ENCODE results near the gene TMEM171. TPM values are rescaled to one million over a fixed set of nuclear protein-coding genes. Genes with fewer than 3 reads are reported as not detected.

TMEM171 gene
- total and polyA plus RNA-seq, 2 donors (not counting 1 experiment from before 2014, with no cell fraction given): not detected

- Histone ChIP-seq H3K36me3 (replicated peaks in 1 of 2; ENCODE audit: control extremely low read depth in 1 of 2, control insufficient read depth in 1 of 2, extremely low read depth in 1 of 2, insufficient read depth in 2 of 2, low read length in 1 of 2) (no peaks in the 10 kb centered on the region), H3K79me2 (ENCODE audit: control insufficient read depth, insufficient read depth, low read length) (no peaks in the 10 kb centered on the region), H3K4me3 (ENCODE audit: control extremely low read depth in 1 of 5, extremely low read depth in 1 of 5, insufficient read depth in 1 of 5, low read depth in 2 of 5, low read length in 4 of 5) (no peak overlapping the region), H3K9ac (ENCODE audit: low read length) (no peak overlapping the region), H3K4me2 (replicated peaks; ENCODE audit: low read depth, low read length, poor library complexity, severe bottlenecking) (no peak overlapping the region), H2AFZ (ENCODE audit: insufficient read depth, low read depth, low read length, poor library complexity, severe bottlenecking) (no peak overlapping the region), H4K20me1 (ENCODE audit: control insufficient read depth, insufficient read depth, low read length, poor library complexity, severe bottlenecking) (no peaks in the 10 kb centered on the region), H3K9me3 (ENCODE audit: control extremely low read depth in 1 of 3, control insufficient read depth in 2 of 3, insufficient read depth in 1 of 3, low read length in 2 of 3) (no peaks in the 10 kb centered on the region), H3K4me1 (ENCODE audit: control insufficient read depth in 2 of 2, insufficient read depth in 2 of 2, low read length in 2 of 2) (peaks cover 0 to 3% of the 10 kb centered on the region in 2 donors), H3K27me3 (replicated peaks in 1 of 4; ENCODE audit: control extremely low read depth in 1 of 4, control insufficient read depth in 3 of 4, insufficient read depth in 4 of 4, low read length in 3 of 4) (peaks cover 0 to 28% (median 14%) of the 10 kb centered on the region in 4 experiments), H3K27ac (ENCODE audit: low read length in 2 of 2) (no peak overlapping the region)
- H3K27me3 Mint-ChIP-seq: peaks cover 54% of the 10 kb centered on the region
- H3K9me3 Mint-ChIP-seq (ENCODE audit: insufficient read depth): no peaks in the 10 kb centered on the region
- intact Hi-C loops (cut with micrococcal nuclease): no loop called here
- H3K4me3 Mint-ChIP-seq: no peak overlapping the region
- H3K27ac Mint-ChIP-seq: no peak overlapping the region
- no peak for DNase-seq
- ChIA-PET POLR2A (no interaction called here), CTCF (no interaction called here)
- TF ChIP-seq EZH2 (IDR thresholded peaks at IDR 0.05; ENCODE audit: borderline replicate concordance, insufficient read depth, low read depth, low read length, poor library complexity, severe bottlenecking): no peak
- TF ChIP-seq CTCF (IDR thresholded peaks at IDR 0.05): no peak
- no peak for ATAC-seq (ENCODE audit: low read depth)
- peaks cover 2% of the 10 kb centered on the region for H3K4me1 Mint-ChIP-seq
- WGBS (ENCODE audit: insufficient coverage): 92% methylated on average over 2 of the region's 5 CpGs
These were observed 57.9 kb downstream of the TMEM171 start for GRCh38 chr5:73178265-73178664.

GRCh38 chr5:73179730-73180129, 59.4 kb downstream of the TMEM171 start:
- ChIA-PET POLR2A (no interaction called here), CTCF (no interaction called here)
- H3K4me1 Mint-ChIP-seq: no peaks in the 10 kb centered on the region
- no peak overlapping the region for H3K9ac ChIP-seq (ENCODE audit: low read length)
- H3K79me2 ChIP-seq (ENCODE audit: control insufficient read depth, insufficient read depth, low read length): no peaks in the 10 kb centered on the region
- peaks cover 0 to 7% (median 0%) of the 10 kb centered on the region in 3 donors for H3K9me3 ChIP-seq (ENCODE audit: control extremely low read depth in 1 of 3, control insufficient read depth in 2 of 3, insufficient read depth in 1 of 3, low read length in 2 of 3)
- TF ChIP-seq EZH2 (IDR thresholded peaks at IDR 0.05; ENCODE audit: borderline replicate concordance, insufficient read depth, low read depth, low read length, poor library complexity, severe bottlenecking) (no peak), CTCF (IDR thresholded peaks at IDR 0.05) (no peak)
- H3K27me3 Mint-ChIP-seq: peaks cover 45% of the 10 kb centered on the region
- no peak overlapping the region for H3K4me2 ChIP-seq (replicated peaks; ENCODE audit: low read depth, low read length, poor library complexity, severe bottlenecking)
- ATAC-seq (ENCODE audit: low read depth) (no peak), DNase-seq (no peak)
- no peak overlapping the region for H3K4me3 ChIP-seq (ENCODE audit: control extremely low read depth in 1 of 5, extremely low read depth in 1 of 5, insufficient read depth in 1 of 5, low read depth in 2 of 5, low read length in 4 of 5)
- H3K27ac ChIP-seq (ENCODE audit: low read length in 2 of 2): no peak overlapping the region
- no CpG with 5 or more reads among the region's 3 CpGs for WGBS (ENCODE audit: insufficient coverage)
- no peaks in the 10 kb centered on the region for H3K36me3 ChIP-seq (replicated peaks in 1 of 2; ENCODE audit: control extremely low read depth in 1 of 2, control insufficient read depth in 1 of 2, extremely low read depth in 1 of 2, insufficient read depth in 2 of 2, low read length in 1 of 2)
- H2AFZ ChIP-seq (ENCODE audit: insufficient read depth, low read depth, low read length, poor library complexity, severe bottlenecking): no peak overlapping the region
- H3K27me3 ChIP-seq (replicated peaks in 1 of 4; ENCODE audit: control extremely low read depth in 1 of 4, control insufficient read depth in 3 of 4, insufficient read depth in 4 of 4, low read length in 3 of 4): peaks cover 0 to 30% (median 7%) of the 10 kb centered on the region in 4 experiments
- no peak overlapping the region for H3K27ac Mint-ChIP-seq
- H3K9me3 Mint-ChIP-seq (ENCODE audit: insufficient read depth): no peaks in the 10 kb centered on the region
- no peak overlapping the region for H3K4me3 Mint-ChIP-seq
- intact Hi-C loops (cut with micrococcal nuclease): no loop called here
- H4K20me1 ChIP-seq (ENCODE audit: control insufficient read depth, insufficient read depth, low read length, poor library complexity, severe bottlenecking): no peaks in the 10 kb centered on the region
- H3K4me1 ChIP-seq (ENCODE audit: control insufficient read depth in 2 of 2, insufficient read depth in 2 of 2, low read length in 2 of 2): no peaks in the 10 kb centered on the region

Data from B cell (primary cell).